ENCODE data around the gene PCBP4. TPM values are rescaled to one million over a fixed set of nuclear protein-coding genes. Genes with fewer than 3 reads are reported as not detected.

The PCBP4 gene
- polyA plus RNA-seq, 2 donors: 11.7 to 18.7 TPM

GRCh38 chr3:51985063-51985462 is 17.8 kb upstream of the PCBP4 start:
- H3K9me3 ChIP-seq (ENCODE audit: control insufficient read depth in 2 of 2, insufficient read depth in 1 of 2, low read depth in 1 of 2, low read length in 1 of 2): no peaks in the 10 kb centered on the region
- no peaks in the 10 kb centered on the region for H3K27me3 ChIP-seq (ENCODE audit: control insufficient read depth in 1 of 2, insufficient read depth in 2 of 2, low read length in 2 of 2)
- peaks cover 6 to 14% of the 10 kb centered on the region in 2 donors for H3K4me1 ChIP-seq (ENCODE audit: control insufficient read depth in 2 of 2, insufficient read depth in 2 of 2, low read length in 1 of 2)
- no peak overlapping the region for H3K27ac ChIP-seq (ENCODE audit: low read depth in 2 of 2, low read length in 1 of 2)
- H3K36me3 ChIP-seq (ENCODE audit: control insufficient read depth in 2 of 2, insufficient read depth in 2 of 2, low read length in 1 of 2): peaks cover 0 to 2% of the 10 kb centered on the region in 2 donors
- H3K4me3 ChIP-seq (ENCODE audit: low read depth in 1 of 2, low read length in 2 of 2): no peak overlapping the region
- 83 to 89% methylated on average over 6 of the region's 6 CpGs for WGBS, 2 donors

DNA sequence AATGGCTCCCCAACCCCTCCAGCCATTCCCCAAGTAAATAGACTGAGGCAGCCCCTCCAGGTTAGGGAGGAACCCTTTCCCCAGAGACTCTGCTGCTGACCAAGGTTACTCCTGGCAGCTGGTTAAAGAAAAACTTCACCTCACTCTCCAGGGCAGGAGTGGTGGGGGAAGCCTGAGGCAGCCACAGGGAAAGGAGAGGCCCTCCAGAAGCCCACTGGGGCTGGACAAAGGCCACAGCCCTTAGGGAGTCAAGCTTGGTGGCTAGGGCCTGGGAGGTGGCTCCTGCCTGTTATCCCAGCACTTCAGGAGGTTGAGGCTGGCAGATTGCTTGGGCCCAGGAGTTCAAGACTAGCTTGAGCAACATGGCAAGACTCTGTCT is 17.0 kb upstream of the PCBP4 start:
- H3K36me3 ChIP-seq (ENCODE audit: control insufficient read depth in 2 of 2, insufficient read depth in 2 of 2, low read length in 1 of 2): peaks cover 0 to 2% of the 10 kb centered on the region in 2 donors

GRCh38 chr3:51983578-51984268 is 16.5 kb upstream of the PCBP4 start:
- 70 to 72% methylated on average over 22 of the region's 22 CpGs for WGBS, 2 donors
- Histone ChIP-seq H3K4me1 (ENCODE audit: control insufficient read depth in 2 of 2, insufficient read depth in 2 of 2, low read length in 1 of 2) (peaks cover 6 to 14% of the 10 kb centered on the region in 2 donors), H3K4me3 (ENCODE audit: low read depth in 1 of 2, low read length in 2 of 2) (peak overlapping the region; percentile 52 to 55), H3K9me3 (ENCODE audit: control insufficient read depth in 2 of 2, insufficient read depth in 1 of 2, low read depth in 1 of 2, low read length in 1 of 2) (no peaks in the 10 kb centered on the region), H3K36me3 (ENCODE audit: control insufficient read depth in 2 of 2, insufficient read depth in 2 of 2, low read length in 1 of 2) (peaks cover 0 to 2% of the 10 kb centered on the region in 2 donors), H3K27me3 (ENCODE audit: control insufficient read depth in 1 of 2, insufficient read depth in 2 of 2, low read length in 2 of 2) (no peaks in the 10 kb centered on the region), H3K27ac (ENCODE audit: low read depth in 2 of 2, low read length in 1 of 2) (peak overlapping the region; percentile 91 to 97)

More for the DNA sequence above, 17.0 kb upstream of the PCBP4 start:
- no peaks in the 10 kb centered on the region for H3K27me3 ChIP-seq (ENCODE audit: control insufficient read depth in 1 of 2, insufficient read depth in 2 of 2, low read length in 2 of 2)
- H3K4me1 ChIP-seq (ENCODE audit: control insufficient read depth in 2 of 2, insufficient read depth in 2 of 2, low read length in 1 of 2): peaks cover 6 to 14% of the 10 kb centered on the region in 2 donors
- H3K4me3 ChIP-seq (ENCODE audit: low read depth in 1 of 2, low read length in 2 of 2): no peak overlapping the region
- H3K9me3 ChIP-seq (ENCODE audit: control insufficient read depth in 2 of 2, insufficient read depth in 1 of 2, low read depth in 1 of 2, low read length in 1 of 2): no peaks in the 10 kb centered on the region
- peak overlapping the region; percentile 91 to 97 for H3K27ac ChIP-seq (ENCODE audit: low read depth in 2 of 2, low read length in 1 of 2)

DNA sequence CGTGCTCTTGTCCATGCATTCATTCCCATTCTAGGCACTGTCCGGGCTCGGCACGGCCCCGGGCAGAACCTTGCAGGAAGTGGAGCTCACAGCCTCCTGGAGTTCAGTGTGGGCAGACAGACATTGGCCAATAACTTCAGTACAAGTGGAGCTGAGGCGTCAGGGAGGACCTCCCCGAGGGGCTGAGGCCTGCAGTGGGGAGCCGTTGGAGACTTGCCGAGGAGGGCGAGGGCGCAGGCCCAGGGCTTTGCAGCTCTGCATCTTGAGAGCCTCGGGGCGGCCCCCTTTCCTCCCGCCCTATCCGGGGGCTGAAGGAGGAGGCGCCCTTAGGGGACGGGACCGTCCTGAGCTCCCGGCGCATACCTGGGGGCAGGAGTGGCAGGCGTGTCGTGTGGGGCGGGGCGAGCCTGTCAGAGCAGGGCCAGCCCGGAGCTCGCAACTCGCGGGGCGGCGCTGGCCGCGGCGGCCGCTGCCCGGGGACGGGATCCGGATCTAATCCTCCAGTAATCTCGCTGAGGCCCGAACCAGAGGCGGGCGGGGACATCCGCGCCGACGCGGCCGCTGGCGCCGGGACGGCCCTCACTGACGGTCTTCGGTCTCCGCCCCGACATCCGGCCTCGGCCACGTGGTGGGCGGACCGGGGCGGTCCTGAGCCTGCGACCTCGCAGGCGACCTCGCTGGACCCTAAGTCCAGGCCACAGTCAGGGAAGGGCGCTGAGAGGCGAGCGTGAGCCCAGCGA is 15.8 kb upstream of the PCBP4 start, which contains the start of gene ACY1:
Gene ACY1 (plus strand): TSS at position 698 of the 740 bp plus-strand sequence. CDS start 530 bp downstream, outside the sequence.
- 0% methylated on average over 51 to 68 of the region's 68 CpGs for WGBS, 2 donors
- no peaks in the 10 kb centered on the region for H3K9me3 ChIP-seq (ENCODE audit: control insufficient read depth in 2 of 2, insufficient read depth in 1 of 2, low read depth in 1 of 2, low read length in 1 of 2)
- peak within 1 kb of the TSS; percentile 91 to 97 for H3K27ac ChIP-seq (ENCODE audit: low read depth in 2 of 2, low read length in 1 of 2)
- peaks cover 0 to 2% of the 10 kb centered on the region in 2 donors for H3K36me3 ChIP-seq (ENCODE audit: control insufficient read depth in 2 of 2, insufficient read depth in 2 of 2, low read length in 1 of 2)
- H3K4me1 ChIP-seq (ENCODE audit: control insufficient read depth in 2 of 2, insufficient read depth in 2 of 2, low read length in 1 of 2): peaks cover 6 to 16% of the 10 kb centered on the region in 2 donors
- no peaks in the 10 kb centered on the region for H3K27me3 ChIP-seq (ENCODE audit: control insufficient read depth in 1 of 2, insufficient read depth in 2 of 2, low read length in 2 of 2)
- H3K4me3 ChIP-seq (ENCODE audit: low read depth in 1 of 2, low read length in 2 of 2): peak within 1 kb of the TSS; percentile 52 to 55

DNA sequence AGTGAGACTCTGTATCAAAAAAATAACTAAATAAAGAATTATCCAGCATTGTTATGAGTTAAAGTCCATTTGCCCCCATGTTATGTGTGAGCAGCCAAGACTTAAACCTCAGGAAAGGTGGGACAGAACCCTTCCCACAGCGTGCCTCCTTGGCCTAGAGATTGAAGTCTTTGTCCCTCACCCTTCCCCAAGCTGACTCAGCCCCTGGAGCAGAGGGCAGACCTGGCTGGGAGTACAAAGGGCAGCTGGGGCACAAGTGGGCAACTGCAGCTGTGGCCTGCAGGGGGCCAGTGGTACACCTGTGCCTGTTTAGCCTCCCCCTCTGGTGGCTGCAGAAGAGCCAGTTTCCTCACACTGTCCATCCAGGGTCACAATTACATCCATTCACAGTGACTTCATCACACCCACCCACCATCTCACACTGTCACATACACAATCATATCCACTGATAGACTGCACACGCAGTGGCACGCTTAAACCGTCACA is 15.1 kb upstream of the PCBP4 start:
- peak overlapping the region; percentile 91 to 97 for H3K27ac ChIP-seq (ENCODE audit: low read depth in 2 of 2, low read length in 1 of 2)
- no peaks in the 10 kb centered on the region for H3K27me3 ChIP-seq (ENCODE audit: control insufficient read depth in 1 of 2, insufficient read depth in 2 of 2, low read length in 2 of 2)
- peak overlapping the region; percentile 52 to 55 for H3K4me3 ChIP-seq (ENCODE audit: low read depth in 1 of 2, low read length in 2 of 2)
- no peaks in the 10 kb centered on the region for H3K9me3 ChIP-seq (ENCODE audit: control insufficient read depth in 2 of 2, insufficient read depth in 1 of 2, low read depth in 1 of 2, low read length in 1 of 2)
- H3K36me3 ChIP-seq (ENCODE audit: control insufficient read depth in 2 of 2, insufficient read depth in 2 of 2, low read length in 1 of 2): peaks cover 0 to 2% of the 10 kb centered on the region in 2 donors
- H3K4me1 ChIP-seq (ENCODE audit: control insufficient read depth in 2 of 2, insufficient read depth in 2 of 2, low read length in 1 of 2): peaks cover 6 to 19% of the 10 kb centered on the region in 2 donors
- WGBS, 2 donors: 8 to 10% methylated on average over 4 of the region's 4 CpGs

- H3K27ac ChIP-seq (ENCODE audit: low read depth in 2 of 2, low read length in 1 of 2): peak overlapping the region in 1 of 2 donors; percentile 3
- peaks cover 0 to 2% of the 10 kb centered on the region in 2 donors for H3K36me3 ChIP-seq (ENCODE audit: control insufficient read depth in 2 of 2, insufficient read depth in 2 of 2, low read length in 1 of 2)
- 98% methylated on average over 10 of the region's 10 CpGs for WGBS, 2 donors
- no peaks in the 10 kb centered on the region for H3K9me3 ChIP-seq (ENCODE audit: control insufficient read depth in 2 of 2, insufficient read depth in 1 of 2, low read depth in 1 of 2, low read length in 1 of 2)
- H3K27me3 ChIP-seq (ENCODE audit: control insufficient read depth in 1 of 2, insufficient read depth in 2 of 2, low read length in 2 of 2): no peaks in the 10 kb centered on the region
- H3K4me3 ChIP-seq (ENCODE audit: low read depth in 1 of 2, low read length in 2 of 2): no peak overlapping the region
- H3K4me1 ChIP-seq (ENCODE audit: control insufficient read depth in 2 of 2, insufficient read depth in 2 of 2, low read length in 1 of 2): peaks cover 6 to 28% of the 10 kb centered on the region in 2 donors
Measured at GRCh38 chr3:51980253-51980652, 13.0 kb upstream of the PCBP4 start.

DNA sequence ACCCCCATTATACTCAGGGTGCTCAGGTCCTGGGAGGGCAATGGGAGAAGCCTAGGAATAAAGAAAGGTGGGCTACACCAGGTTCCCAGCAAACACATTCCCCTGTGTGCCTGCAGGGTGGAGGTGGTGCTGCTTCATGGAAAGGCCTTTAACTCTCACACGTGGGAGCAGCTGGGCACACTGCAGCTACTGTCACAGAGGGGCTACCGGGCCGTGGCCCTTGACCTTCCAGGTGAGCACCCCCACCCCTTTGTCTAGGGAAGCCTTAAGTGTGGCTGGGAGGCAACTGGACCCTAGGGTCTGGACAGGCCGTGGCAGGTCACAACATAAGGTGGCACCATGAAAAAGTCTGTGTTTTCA is 10.9 kb upstream of the PCBP4 start:
- Histone ChIP-seq H3K27me3 (ENCODE audit: control insufficient read depth in 1 of 2, insufficient read depth in 2 of 2, low read length in 2 of 2) (no peaks in the 10 kb centered on the region), H3K4me3 (ENCODE audit: low read depth in 1 of 2, low read length in 2 of 2) (no peak overlapping the region), H3K27ac (ENCODE audit: low read depth in 2 of 2, low read length in 1 of 2) (no peak overlapping the region), H3K36me3 (ENCODE audit: control insufficient read depth in 2 of 2, insufficient read depth in 2 of 2, low read length in 1 of 2) (peaks cover 0 to 2% of the 10 kb centered on the region in 2 donors), H3K9me3 (ENCODE audit: control insufficient read depth in 2 of 2, insufficient read depth in 1 of 2, low read depth in 1 of 2, low read length in 1 of 2) (no peaks in the 10 kb centered on the region), H3K4me1 (ENCODE audit: control insufficient read depth in 2 of 2, insufficient read depth in 2 of 2, low read length in 1 of 2) (peaks cover 10 to 31% of the 10 kb centered on the region in 2 donors)
- WGBS, 2 donors: 70 to 75% methylated on average over 4 of the region's 4 CpGs

GRCh38 chr3:51977446-51978142 is 10.3 kb upstream of the PCBP4 start:
- H3K27me3 ChIP-seq (ENCODE audit: control insufficient read depth in 1 of 2, insufficient read depth in 2 of 2, low read length in 2 of 2): no peaks in the 10 kb centered on the region
- H3K27ac ChIP-seq (ENCODE audit: low read depth in 2 of 2, low read length in 1 of 2): peak overlapping the region; percentile 20 to 27
- peaks cover 0 to 2% of the 10 kb centered on the region in 2 donors for H3K36me3 ChIP-seq (ENCODE audit: control insufficient read depth in 2 of 2, insufficient read depth in 2 of 2, low read length in 1 of 2)
- H3K9me3 ChIP-seq (ENCODE audit: control insufficient read depth in 2 of 2, insufficient read depth in 1 of 2, low read depth in 1 of 2, low read length in 1 of 2): no peaks in the 10 kb centered on the region
- 60 to 67% methylated on average over 9 of the region's 9 CpGs for WGBS, 2 donors
- peaks cover 7 to 27% of the 10 kb centered on the region in 2 donors for H3K4me1 ChIP-seq (ENCODE audit: control insufficient read depth in 2 of 2, insufficient read depth in 2 of 2, low read length in 1 of 2)
- no peak overlapping the region for H3K4me3 ChIP-seq (ENCODE audit: low read depth in 1 of 2, low read length in 2 of 2)

DNA sequence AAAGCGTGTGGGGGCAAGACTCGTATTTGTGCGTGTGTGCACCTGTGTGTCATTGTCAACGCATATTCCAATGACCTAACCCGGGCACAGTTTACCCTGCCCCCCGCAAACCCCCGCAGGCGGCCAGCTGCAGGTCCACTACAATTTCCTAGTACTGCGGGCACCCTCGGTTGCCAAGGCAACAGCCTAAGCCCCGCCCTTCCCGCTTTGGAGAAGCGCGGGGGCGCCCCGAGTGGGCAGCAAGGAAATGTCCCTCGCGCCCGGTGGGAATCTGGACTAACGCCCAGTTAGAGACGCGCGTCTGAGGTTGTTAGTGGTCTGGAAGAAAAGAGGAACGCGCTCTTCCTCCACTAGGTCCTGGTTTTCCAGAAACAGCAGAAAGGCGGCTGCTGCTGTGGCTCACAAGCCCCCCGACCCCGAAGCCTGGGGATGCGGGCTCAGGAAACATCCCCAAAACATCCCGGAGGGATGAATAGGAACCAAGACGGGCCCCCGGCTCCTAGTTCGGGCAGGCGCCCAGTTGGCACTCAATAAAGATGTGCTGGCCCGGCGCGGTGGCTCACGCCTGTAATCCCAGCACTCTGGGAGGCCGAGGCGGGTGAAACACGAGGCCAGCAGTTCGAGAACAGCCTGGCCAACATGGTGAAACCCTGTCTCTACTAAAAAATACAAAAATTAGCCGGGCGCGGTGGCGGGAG is 8.7 kb upstream of the PCBP4 start:
- H3K27ac ChIP-seq (ENCODE audit: low read depth in 2 of 2, low read length in 1 of 2): peak overlapping the region; percentile 56 to 96
- WGBS, 2 donors: 37 to 38% methylated on average over 46 of the region's 46 CpGs
- H3K4me3 ChIP-seq (ENCODE audit: low read depth in 1 of 2, low read length in 2 of 2): peak overlapping the region in 1 of 2 donors; percentile 82
- H3K27me3 ChIP-seq (ENCODE audit: control insufficient read depth in 1 of 2, insufficient read depth in 2 of 2, low read length in 2 of 2): no peaks in the 10 kb centered on the region
- H3K4me1 ChIP-seq (ENCODE audit: control insufficient read depth in 2 of 2, insufficient read depth in 2 of 2, low read length in 1 of 2): peaks cover 4 to 24% of the 10 kb centered on the region in 2 donors
- peaks cover 0 to 2% of the 10 kb centered on the region in 2 donors for H3K36me3 ChIP-seq (ENCODE audit: control insufficient read depth in 2 of 2, insufficient read depth in 2 of 2, low read length in 1 of 2)
- no peaks in the 10 kb centered on the region for H3K9me3 ChIP-seq (ENCODE audit: control insufficient read depth in 2 of 2, insufficient read depth in 1 of 2, low read depth in 1 of 2, low read length in 1 of 2)
